Measurements from ENCODE around the gene BCLAF3.

BCLAF3 gene

GRCh38 chrX:20028588-20028987 is 37.7 kb upstream of the BCLAF3 start:
- TF ChIP-seq BACH2 (CRISPR knock-in tag; IDR thresholded peaks at IDR 0.05; ENCODE audit: borderline replicate concordance) (no peak), ZFP3 (CRISPR knock-in tag; IDR thresholded peaks at IDR 0.05) (no peak), ESRRG (CRISPR knock-in tag; IDR thresholded peaks at IDR 0.05) (no peak), SNAI2 (CRISPR knock-in tag; IDR thresholded peaks at IDR 0.05) (no peak), ZNF565 (CRISPR knock-in tag; conservative IDR thresholded peaks at IDR 0.05; ENCODE audit: low read depth) (no peak), TCF4 (CRISPR knock-in tag; IDR thresholded peaks at IDR 0.05; ENCODE audit: borderline replicate concordance) (no peak), ZC3H10 (CRISPR knock-in tag; IDR thresholded peaks at IDR 0.05) (no peak), GLIS3 (CRISPR knock-in tag; IDR thresholded peaks at IDR 0.05) (no peak), ZNF70 (CRISPR knock-in tag; IDR thresholded peaks at IDR 0.05) (no peak), ZNF8 (CRISPR knock-in tag; IDR thresholded peaks at IDR 0.05) (no peak), POU6F1 (CRISPR knock-in tag; IDR thresholded peaks at IDR 0.05; ENCODE audit: borderline replicate concordance, low read depth) (no peak), PATZ1 (CRISPR knock-in tag; IDR thresholded peaks at IDR 0.05; ENCODE audit: borderline replicate concordance) (no peak), PPARA (CRISPR knock-in tag; IDR thresholded peaks at IDR 0.05; ENCODE audit: borderline replicate concordance) (no peak), ARNTL (CRISPR knock-in tag; IDR thresholded peaks at IDR 0.05; ENCODE audit: borderline replicate concordance, low read depth) (no peak), CREB5 (CRISPR knock-in tag; IDR thresholded peaks at IDR 0.05; ENCODE audit: low read depth) (no peak), CSDC2 (CRISPR knock-in tag; IDR thresholded peaks at IDR 0.05) (no peak)
- TF ChIP-seq, protein P1, sequence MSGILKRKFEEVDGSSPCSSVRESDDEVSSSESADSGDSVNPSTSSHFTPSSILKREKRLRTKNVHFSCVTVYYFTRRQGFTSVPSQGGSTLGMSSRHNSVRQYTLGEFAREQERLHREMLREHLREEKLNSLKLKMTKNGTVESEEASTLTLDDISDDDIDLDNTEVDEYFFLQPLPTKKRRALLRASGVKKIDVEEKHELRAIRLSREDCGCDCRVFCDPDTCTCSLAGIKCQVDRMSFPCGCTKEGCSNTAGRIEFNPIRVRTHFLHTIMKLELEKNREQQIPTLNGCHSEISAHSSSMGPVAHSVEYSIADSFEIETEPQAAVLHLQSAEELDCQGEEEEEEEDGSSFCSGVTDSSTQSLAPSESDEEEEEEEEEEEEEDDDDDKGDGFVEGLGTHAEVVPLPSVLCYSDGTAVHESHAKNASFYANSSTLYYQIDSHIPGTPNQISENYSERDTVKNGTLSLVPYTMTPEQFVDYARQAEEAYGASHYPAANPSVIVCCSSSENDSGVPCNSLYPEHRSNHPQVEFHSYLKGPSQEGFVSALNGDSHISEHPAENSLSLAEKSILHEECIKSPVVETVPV (CRISPR knock-in tag; IDR thresholded peaks at IDR 0.05), result no peak
- ATAC-seq, result no peak

DNA sequence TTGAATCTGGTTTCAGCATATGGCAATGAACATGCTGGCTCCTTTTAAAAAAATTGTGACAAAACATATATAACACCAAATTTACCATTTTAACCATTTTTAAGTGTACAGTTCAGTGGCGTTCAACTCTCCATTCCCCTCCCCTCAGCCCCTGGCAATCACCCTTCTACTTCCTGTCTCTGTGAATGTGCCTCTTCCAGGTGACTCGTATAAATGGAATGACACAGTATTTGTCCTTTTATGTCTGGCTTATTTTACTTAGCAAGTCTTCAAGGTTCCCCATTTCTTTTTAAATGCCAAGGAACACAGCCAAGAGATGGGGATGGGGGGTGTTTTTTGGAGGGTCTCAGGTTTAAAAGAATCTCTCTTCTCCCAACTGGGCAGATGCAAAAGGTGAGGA is 35.4 kb upstream of the BCLAF3 start:
- TF ChIP-seq POU6F1 (CRISPR knock-in tag; IDR thresholded peaks at IDR 0.05; ENCODE audit: borderline replicate concordance, low read depth) (no peak), PPARA (CRISPR knock-in tag; IDR thresholded peaks at IDR 0.05; ENCODE audit: borderline replicate concordance) (no peak), CSDC2 (CRISPR knock-in tag; IDR thresholded peaks at IDR 0.05) (no peak), GLIS3 (CRISPR knock-in tag; IDR thresholded peaks at IDR 0.05) (no peak), SNAI2 (CRISPR knock-in tag; IDR thresholded peaks at IDR 0.05) (no peak), ISL1 (CRISPR knock-in tag; IDR thresholded peaks at IDR 0.05) (no peak), TCF4 (CRISPR knock-in tag; IDR thresholded peaks at IDR 0.05; ENCODE audit: borderline replicate concordance) (no peak)
- TF ChIP-seq, protein P1 (CRISPR knock-in tag; IDR thresholded peaks at IDR 0.05), result no peak
- TF ChIP-seq, protein P2, sequence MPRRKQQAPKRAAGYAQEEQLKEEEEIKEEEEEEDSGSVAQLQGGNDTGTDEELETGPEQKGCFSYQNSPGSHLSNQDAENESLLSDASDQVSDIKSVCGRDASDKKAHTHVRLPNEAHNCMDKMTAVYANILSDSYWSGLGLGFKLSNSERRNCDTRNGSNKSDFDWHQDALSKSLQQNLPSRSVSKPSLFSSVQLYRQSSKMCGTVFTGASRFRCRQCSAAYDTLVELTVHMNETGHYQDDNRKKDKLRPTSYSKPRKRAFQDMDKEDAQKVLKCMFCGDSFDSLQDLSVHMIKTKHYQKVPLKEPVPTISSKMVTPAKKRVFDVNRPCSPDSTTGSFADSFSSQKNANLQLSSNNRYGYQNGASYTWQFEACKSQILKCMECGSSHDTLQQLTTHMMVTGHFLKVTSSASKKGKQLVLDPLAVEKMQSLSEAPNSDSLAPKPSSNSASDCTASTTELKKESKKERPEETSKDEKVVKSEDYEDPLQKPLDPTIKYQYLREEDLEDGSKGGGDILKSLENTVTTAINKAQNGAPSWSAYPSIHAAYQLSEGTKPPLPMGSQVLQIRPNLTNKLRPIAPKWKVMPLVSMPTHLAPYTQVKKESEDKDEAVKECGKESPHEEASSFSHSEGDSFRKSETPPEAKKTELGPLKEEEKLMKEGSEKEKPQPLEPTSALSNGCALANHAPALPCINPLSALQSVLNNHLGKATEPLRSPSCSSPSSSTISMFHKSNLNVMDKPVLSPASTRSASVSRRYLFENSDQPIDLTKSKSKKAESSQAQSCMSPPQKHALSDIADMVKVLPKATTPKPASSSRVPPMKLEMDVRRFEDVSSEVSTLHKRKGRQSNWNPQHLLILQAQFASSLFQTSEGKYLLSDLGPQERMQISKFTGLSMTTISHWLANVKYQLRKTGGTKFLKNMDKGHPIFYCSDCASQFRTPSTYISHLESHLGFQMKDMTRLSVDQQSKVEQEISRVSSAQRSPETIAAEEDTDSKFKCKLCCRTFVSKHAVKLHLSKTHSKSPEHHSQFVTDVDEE (CRISPR knock-in tag; IDR thresholded peaks at IDR 0.05), result no peak
- peak; percentile 69 for ATAC-seq
